DMS53 treated with DMSO at 0.1 percent for 48 hours (cell line): ENCODE results near the gene FRMD3.

Source experiments
- DNase-seq: peaks from one replicate; lab custom pipeline; 2025; ENCODE audit not compliant: unreplicated experiment; lab: John Stamatoyannopoulos, UW

Gene FRMD3

GRCh38 chr9:83290692-83291091, 247.5 kb downstream of the FRMD3 start:
- DNase-seq, result no peak

- DNase-seq, result no peak
Observed at GRCh38 chr9:83287021-83287420, 251.2 kb downstream of the FRMD3 start.

DNA sequence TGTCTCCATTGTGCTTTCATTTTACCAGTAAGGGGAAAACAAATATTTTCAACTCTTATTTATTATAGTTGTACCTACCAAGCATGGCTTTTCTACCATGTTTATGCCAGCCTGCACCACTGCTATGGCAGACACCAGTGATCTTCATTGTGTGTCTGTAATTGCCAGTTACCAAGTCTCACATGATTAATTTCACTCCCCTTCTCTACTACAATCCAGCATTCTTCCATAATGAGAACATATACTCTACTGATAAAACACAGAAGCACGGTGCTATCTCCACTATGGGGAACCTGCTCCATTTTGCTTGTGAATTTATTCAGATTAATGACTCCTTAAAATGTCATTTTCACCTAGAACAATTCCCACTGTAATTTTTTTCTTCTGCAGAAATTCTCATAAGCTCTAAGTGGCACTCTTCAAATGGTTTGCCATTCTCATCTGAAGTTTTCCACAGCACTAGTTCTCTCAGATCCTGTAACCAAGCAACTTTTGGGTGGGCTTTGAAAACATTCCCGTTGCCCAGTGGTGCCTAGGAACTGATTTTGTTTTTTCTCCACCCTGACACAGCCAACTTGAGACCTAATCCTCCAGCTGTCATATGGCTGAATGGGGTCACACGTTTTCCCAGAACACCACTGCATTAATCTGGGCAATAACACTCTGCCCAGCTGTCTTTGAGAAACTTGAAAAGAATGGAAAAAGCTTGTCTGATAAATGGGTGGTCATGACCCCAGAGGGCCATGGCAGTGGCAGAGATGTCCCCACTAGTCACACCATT, 252.6 kb downstream of the FRMD3 start:
- DNase-seq, result no peak

GRCh38 chr9:83284746-83285145, 253.5 kb downstream of the FRMD3 start:
- no peak for DNase-seq

DNA sequence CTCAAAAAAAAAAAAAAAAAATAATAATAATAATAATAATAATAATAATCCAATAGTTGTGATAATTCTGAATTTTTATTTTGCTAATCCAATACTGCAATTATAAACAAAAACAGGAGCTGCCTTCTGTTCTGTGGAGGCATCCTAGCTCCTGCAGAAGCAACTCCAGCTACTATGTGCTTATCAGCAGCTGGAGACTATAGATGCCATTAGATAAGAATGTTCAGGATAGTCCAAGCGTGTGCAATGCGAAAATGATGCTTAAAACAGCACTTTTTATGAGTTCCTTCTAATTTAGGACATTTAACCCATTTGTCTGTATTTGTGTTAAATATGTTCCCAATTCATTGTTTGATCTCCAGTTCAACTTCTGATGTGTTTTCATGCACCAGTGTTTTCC, 254.7 kb downstream of the FRMD3 start:
- DNase-seq, result no peak

- peak; percentile 10 for DNase-seq
Observed at GRCh38 chr9:83281306-83282255, 256.6 kb downstream of the FRMD3 start.

DNA sequence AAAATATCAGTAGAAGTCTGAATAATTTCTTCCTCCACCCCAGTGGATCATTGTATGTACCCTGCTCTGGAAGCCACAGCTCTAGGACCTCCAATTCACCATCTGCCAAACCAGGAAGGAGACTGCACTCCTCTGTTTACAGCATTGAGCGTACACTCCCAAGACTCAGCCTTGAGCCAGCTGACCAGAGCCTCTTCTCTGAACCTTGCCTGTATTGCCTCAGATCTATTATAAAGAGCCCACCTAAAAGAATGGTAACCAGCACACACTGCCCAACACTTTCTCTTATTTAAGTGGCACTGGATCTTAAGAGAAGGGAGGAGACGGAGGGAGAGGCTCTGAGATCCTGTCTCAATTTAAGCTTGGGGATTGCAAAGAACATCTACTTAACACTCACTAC, 257.4 kb downstream of the FRMD3 start:
- DNase-seq, result peak; percentile 0

DNA sequence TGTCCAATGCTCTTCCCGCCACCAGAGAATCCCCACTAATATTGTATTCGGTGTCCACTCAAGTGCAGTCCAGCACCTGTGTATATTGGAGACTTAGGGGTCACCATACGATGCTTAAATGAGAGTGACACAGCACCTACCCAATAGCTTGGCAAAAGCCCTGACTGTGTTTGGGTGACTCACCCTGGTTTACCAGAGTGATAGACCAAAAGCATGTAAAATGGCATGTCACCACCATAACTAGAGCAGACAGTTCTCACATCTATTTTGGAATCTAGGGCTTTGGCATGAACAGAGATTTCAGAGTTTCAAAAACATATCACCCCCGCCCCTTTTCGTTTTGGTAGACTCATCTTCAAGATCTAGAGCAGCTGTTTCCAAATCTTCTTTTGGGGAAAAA, 257.9 kb downstream of the FRMD3 start:
- no peak for DNase-seq

GRCh38 chr9:83274787-83275186, 263.4 kb downstream of the FRMD3 start:
- DNase-seq, result peak; percentile 55

- no peak for DNase-seq
Observed at GRCh38 chr9:83271665-83272071, 266.5 kb downstream of the FRMD3 start.

DNA sequence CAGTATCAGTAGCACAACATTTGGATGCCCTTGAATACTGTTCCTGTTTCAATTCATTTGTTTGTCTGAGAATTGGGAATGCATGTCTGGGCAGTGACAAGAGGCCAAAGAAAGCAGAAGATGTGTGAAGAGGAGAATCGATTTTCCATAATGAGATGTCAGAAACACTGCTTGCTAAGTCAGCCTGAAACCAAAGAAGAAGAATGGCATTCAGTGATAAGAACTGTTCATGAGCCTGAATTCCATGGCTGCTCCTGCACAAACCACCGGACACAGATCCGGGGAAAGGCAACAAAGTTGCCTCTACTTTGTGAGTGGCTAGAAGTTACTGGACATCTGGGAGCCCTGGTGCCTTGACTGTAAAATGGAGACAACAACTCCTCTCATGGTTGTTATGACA, 268.1 kb downstream of the FRMD3 start:
- DNase-seq, result no peak

DNA sequence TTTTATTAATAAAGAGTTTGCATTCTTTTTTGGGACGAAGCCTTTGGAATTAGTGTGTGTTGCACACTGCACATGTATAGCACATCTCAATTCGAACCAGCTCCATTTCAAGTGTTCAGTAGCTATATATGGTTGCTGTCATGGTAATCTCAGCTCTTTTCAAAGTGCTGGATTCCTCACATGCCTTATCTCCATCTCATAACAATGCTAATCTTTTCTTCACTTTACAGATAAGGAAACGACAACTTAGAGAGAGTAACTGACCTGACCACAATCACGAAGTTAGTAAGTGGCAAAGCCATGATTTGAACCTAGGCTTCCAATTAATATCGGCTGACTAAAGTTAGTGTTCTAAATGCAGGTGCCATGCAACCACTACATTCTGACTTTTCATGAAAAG, 270.5 kb downstream of the FRMD3 start:
- DNase-seq, result no peak

GRCh38 chr9:83266666-83267496, 271.3 kb downstream of the FRMD3 start:
- no peak for DNase-seq

- DNase-seq, result no peak
Observed at GRCh38 chr9:83266331-83266665, 271.9 kb downstream of the FRMD3 start.

- no peak for DNase-seq
Observed at GRCh38 chr9:83264315-83264714, 273.9 kb downstream of the FRMD3 start.

GRCh38 chr9:83259558-83259957, 278.6 kb downstream of the FRMD3 start:
- DNase-seq, result no peak

GRCh38 chr9:83257937-83258891, 280.0 kb downstream of the FRMD3 start:
- no peak for DNase-seq

DNA sequence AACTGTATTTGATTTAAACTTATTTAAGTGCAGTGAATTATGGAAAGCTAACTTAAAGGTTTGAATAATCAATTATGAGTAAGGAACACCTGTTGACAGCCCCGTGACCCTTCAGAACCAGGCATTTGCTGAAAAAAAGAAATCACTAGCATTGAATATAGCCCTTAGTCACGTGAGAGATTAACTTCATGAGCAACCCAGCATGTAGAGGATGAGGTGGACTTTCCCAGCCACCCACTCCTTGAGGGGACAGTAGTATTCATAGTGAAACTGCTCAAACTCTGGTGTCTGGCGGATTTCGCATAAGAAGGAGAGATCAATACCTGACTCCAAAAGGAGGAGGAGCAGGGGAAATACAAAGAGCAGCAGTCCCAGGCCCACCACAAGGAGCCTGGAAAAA, 290.5 kb downstream of the FRMD3 start:
- DNase-seq, result no peak

- no peak for DNase-seq
Observed at GRCh38 chr9:83245979-83246659, 292.1 kb downstream of the FRMD3 start.

DNA sequence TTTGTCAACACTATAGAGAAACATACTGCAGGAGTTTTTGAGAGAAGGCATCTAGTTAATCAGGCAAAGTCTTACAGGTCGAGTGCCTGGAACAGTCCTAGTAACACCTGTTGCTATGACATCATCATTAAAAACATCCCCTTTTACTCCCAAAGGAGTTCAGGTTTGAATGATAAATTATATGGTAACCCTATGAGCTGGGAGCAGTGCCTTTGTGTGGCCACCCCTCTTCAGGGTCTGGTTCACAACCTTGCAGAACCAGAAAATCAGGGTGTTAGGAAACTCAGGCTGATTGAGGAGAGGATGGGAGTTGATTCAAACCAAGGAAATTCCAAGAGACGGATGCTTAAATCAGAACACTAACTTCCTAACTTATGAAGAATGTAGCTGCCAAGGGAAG, 296.1 kb downstream of the FRMD3 start:
- peak; percentile 21 for DNase-seq
